ENCODE data around the gene RHBDF2. TPM values are rescaled to one million over a fixed set of nuclear protein-coding genes. Genes with fewer than 3 reads are reported as not detected.

The RHBDF2 gene
- total and polyA plus RNA-seq, 7 experiments from 2014 or later = 2.9 to 119 (median 31.4) TPM

DNA sequence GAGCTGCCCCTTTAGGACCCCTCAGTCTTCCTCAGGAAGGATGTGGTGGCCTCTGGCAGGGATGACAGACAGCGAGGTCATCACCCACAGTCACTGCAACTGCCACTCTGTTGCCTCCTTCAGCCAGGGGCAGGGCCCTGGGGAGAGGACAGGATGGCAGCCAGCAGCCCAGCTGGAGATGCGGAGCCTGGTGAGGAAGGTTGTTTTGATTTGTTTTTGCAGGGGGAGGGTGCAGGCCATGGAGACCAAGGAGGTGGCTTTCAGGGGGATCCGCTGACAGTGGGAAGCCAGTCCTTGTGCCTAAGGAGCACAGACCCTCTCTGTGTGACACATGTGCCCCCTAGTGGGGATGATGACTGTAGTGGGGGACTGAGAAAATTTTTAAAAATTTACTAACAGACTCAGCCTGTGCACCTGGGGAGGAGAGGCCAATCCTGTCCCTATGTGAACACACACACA is 46.0 kb upstream of the RHBDF2 start:
- no peaks in the 10 kb centered on the region for H3K4me1 ChIP-seq (ENCODE audit: control insufficient read depth in 2 of 2, insufficient read depth in 2 of 2, low read length in 2 of 2)
- ChIA-PET CTCF (interaction anchor here (0.6 to 4.6 kb wide), 16 partner anchors 8 to 398 kb away, joined by 3 to 62 read pairs (median 3); partner anchors contain the start of genes AANAT and CYGB), POLR2A (interaction anchor here (1.1 to 1.2 kb wide), 2 partner anchors 9 to 30 kb away, joined by 3 to 4 read pairs; no protein-coding TSS in a partner anchor)
- H3K27me3 Mint-ChIP-seq = peaks cover 3 to 18% (median 7%) of the 10 kb centered on the region in 5 donors
- H3K27ac Mint-ChIP-seq = no peak overlapping the region
- no peak overlapping the region for H3K4me3 ChIP-seq (ENCODE audit: low read length)
- H3K27ac ChIP-seq (ENCODE audit: low read depth, low read length) = no peak overlapping the region
- H3K4me1 Mint-ChIP-seq = peaks cover 0 to 14% (median 4%) of the 10 kb centered on the region in 7 donors
- H3K9me3 Mint-ChIP-seq = no peaks in the 10 kb centered on the region
- intact Hi-C loops (cut with micrococcal nuclease) = loop anchor here (1.0 to 2.0 kb wide), 5 partner anchors 24 to 168 kb away; no protein-coding TSS in a partner anchor
- H3K36me3 Mint-ChIP-seq = no peaks in the 10 kb centered on the region
- DNase-seq (peak in 8 of 9 donors; percentile 47 to 71 (median 64)), ATAC-seq (peak; percentile 92)
- H3K9me3 ChIP-seq (ENCODE audit: control insufficient read depth in 2 of 3, low read length in 3 of 3) = no peaks in the 10 kb centered on the region
- H3K4me3 Mint-ChIP-seq = no peak overlapping the region
- no peaks in the 10 kb centered on the region for H3K27me3 ChIP-seq (ENCODE audit: control insufficient read depth in 2 of 2, insufficient read depth in 2 of 2, low read length in 2 of 2)
- H3K36me3 ChIP-seq (ENCODE audit: control insufficient read depth in 2 of 3, insufficient read depth in 3 of 3, low read length in 3 of 3) = no peaks in the 10 kb centered on the region

DNA sequence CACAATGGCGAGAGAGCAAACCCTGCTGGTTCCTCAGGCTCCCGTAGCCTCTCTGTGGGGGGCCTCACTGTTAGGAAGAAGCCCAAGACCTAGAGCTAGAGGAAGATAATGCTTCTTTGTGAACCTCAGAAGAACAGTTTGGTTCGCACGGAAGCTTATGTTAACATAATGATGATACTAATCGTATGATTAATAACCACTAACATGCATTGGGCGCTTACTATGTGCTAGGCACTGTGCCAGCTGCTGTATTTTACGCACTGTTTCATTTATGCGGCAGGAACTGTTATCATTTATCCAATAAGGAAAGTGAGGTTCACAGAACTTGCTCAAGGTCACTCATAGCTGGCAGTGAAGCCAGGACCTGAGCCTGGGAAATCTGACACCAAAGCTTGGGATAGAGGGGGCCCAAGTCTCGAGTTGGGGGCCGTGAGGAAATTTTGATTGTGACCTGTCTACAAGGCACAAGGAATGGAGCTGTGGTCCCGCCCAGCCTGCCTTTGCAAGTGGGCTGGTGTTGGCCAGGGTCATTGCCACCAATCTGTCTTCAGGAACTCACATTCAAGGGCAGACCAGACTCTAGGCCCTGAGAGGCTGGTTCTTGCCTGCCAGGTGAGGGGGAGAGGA is 45.4 kb upstream of the RHBDF2 start:
- Mint-ChIP-seq H3K36me3 (no peaks in the 10 kb centered on the region), H3K27ac (no peak overlapping the region), H3K4me1 (peaks cover 0 to 12% (median 4%) of the 10 kb centered on the region in 7 donors), H3K4me3 (no peak overlapping the region), H3K27me3 (peaks cover 4 to 24% (median 12%) of the 10 kb centered on the region in 5 donors), H3K9me3 (no peaks in the 10 kb centered on the region)
- DNase-seq = no peak
- Histone ChIP-seq H3K4me1 (ENCODE audit: control insufficient read depth in 2 of 2, insufficient read depth in 2 of 2, low read length in 2 of 2) (no peaks in the 10 kb centered on the region), H3K36me3 (ENCODE audit: control insufficient read depth in 2 of 3, insufficient read depth in 3 of 3, low read length in 3 of 3) (no peaks in the 10 kb centered on the region), H3K27me3 (ENCODE audit: control insufficient read depth in 2 of 2, insufficient read depth in 2 of 2, low read length in 2 of 2) (no peaks in the 10 kb centered on the region), H3K9me3 (ENCODE audit: control insufficient read depth in 2 of 3, low read length in 3 of 3) (no peaks in the 10 kb centered on the region), H3K4me3 (ENCODE audit: low read length) (no peak overlapping the region), H3K27ac (ENCODE audit: low read depth, low read length) (no peak overlapping the region)
- ChIA-PET CTCF (interaction anchor here (0.6 to 4.6 kb wide), 19 partner anchors 8 to 397 kb away, joined by 3 to 62 read pairs (median 3); partner anchors contain the start of genes AANAT and CYGB), POLR2A (interaction anchor here (1.1 to 1.2 kb wide), 2 partner anchors 10 to 29 kb away, joined by 3 to 4 read pairs; no protein-coding TSS in a partner anchor)
- ATAC-seq = no peak
- intact Hi-C loops (cut with micrococcal nuclease) = loop anchor here (1.0 to 2.0 kb wide), 5 partner anchors 23 to 168 kb away; no protein-coding TSS in a partner anchor

DNA sequence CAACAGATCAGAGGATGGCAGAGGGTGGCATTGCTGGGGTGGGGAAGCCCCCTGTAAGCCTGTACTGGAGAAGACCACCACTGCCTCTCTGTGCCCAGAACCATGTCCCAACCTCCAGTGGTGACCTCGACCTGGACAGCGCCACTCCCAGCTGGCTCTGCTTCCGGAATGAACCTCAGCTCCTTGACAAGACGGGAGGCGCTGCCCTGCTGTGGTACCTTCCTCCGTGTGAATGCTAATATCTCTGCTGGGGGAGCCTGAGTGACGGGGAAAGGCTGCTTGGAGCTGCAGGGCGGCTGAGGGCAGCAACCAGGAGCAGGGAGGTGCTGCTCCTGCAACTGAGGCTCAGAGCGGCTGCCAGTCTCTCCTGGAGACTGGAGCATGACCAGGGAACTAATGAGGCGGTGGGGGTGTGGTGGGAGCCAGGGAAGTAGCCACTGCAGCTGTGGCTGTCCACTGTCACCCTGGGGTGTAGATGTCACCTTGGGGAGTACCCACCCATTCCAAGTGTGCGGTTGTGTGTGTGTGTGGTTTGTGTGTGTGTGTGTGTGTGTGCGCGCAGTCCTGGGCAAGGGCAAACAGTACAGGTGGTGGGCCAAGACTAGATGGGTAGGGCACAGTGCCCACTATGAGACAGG is 44.8 kb upstream of the RHBDF2 start:
- no peak overlapping the region for H3K4me3 Mint-ChIP-seq
- ChIA-PET CTCF (interaction anchor here (0.6 to 4.6 kb wide), 12 partner anchors 8 to 216 kb away, joined by 3 to 62 read pairs (median 4); partner anchors contain the start of genes AANAT and CYGB), POLR2A (interaction anchor here (1.0 to 1.2 kb wide), 2 partner anchors 19 to 28 kb away, joined by 3 to 4 read pairs; no protein-coding TSS in a partner anchor)
- Histone ChIP-seq H3K4me1 (ENCODE audit: control insufficient read depth in 2 of 2, insufficient read depth in 2 of 2, low read length in 2 of 2) (no peaks in the 10 kb centered on the region), H3K4me3 (ENCODE audit: low read length) (no peak overlapping the region), H3K27me3 (ENCODE audit: control insufficient read depth in 2 of 2, insufficient read depth in 2 of 2, low read length in 2 of 2) (no peaks in the 10 kb centered on the region), H3K27ac (ENCODE audit: low read depth, low read length) (no peak overlapping the region), H3K36me3 (ENCODE audit: control insufficient read depth in 2 of 3, insufficient read depth in 3 of 3, low read length in 3 of 3) (no peaks in the 10 kb centered on the region), H3K9me3 (ENCODE audit: control insufficient read depth in 2 of 3, low read length in 3 of 3) (no peaks in the 10 kb centered on the region)
- H3K4me1 Mint-ChIP-seq = peaks cover 0 to 8% (median 3%) of the 10 kb centered on the region in 7 donors
- no peaks in the 10 kb centered on the region for H3K36me3 Mint-ChIP-seq
- DNase-seq (peak in 1 of 9 donors; percentile 2), ATAC-seq (no peak)
- no peak overlapping the region for H3K27ac Mint-ChIP-seq
- H3K27me3 Mint-ChIP-seq = peaks cover 4 to 28% (median 12%) of the 10 kb centered on the region in 5 donors
- intact Hi-C loops (cut with micrococcal nuclease) = loop anchor here in 1 of 2 donors (2.0 kb wide), 1 partner anchor 169 kb away; no protein-coding TSS in a partner anchor
- no peaks in the 10 kb centered on the region for H3K9me3 Mint-ChIP-seq

DNA sequence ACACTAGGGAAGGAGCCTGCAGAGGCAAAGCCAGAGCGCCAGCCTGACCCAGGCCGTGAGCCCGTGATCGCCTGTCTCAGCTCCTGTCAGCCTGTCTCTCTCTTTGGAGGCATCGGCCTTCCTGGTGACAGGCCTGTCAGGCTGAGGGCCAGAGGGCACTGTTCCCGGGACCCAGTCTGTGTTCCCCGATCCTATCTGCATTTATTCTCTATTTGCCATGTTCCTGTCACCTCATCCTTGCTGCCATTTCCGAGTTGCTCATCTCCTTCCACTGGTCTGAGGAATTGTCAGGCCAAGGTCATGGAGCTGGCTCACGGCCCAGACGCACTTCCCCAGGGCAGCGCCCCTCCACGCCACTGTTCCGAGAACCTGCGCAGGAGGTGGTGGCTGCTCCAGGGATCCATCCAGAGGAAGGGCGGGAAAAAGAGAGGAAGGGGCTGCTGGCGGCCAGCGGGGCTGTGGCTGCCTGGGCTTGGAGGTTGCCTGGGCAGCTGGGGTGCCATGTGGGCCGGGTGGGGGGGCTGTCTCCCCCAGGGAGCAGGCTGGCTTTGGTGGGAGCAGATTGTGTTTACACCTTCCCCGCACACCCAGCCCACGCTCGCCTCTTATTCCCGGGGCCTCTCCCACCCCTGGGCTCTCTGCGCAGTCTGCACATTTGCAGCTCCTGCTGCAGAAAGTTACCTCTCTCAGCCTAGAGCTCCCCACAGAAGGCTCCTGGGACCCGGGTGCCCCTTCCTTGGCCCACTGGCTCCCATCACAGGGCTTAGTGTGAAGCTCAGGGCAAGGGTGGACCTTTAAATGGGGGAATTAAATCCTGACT is 43.5 kb upstream of the RHBDF2 start:
- H3K27ac Mint-ChIP-seq = no peak overlapping the region
- Histone ChIP-seq H3K4me1 (ENCODE audit: control insufficient read depth in 2 of 2, insufficient read depth in 2 of 2, low read length in 2 of 2) (no peaks in the 10 kb centered on the region), H3K9me3 (ENCODE audit: control insufficient read depth in 2 of 3, low read length in 3 of 3) (no peaks in the 10 kb centered on the region), H3K27ac (ENCODE audit: low read depth, low read length) (no peak overlapping the region), H3K27me3 (ENCODE audit: control insufficient read depth in 2 of 2, insufficient read depth in 2 of 2, low read length in 2 of 2) (peaks cover 0 to 1% of the 10 kb centered on the region in 2 donors), H3K36me3 (ENCODE audit: control insufficient read depth in 2 of 3, insufficient read depth in 3 of 3, low read length in 3 of 3) (no peaks in the 10 kb centered on the region), H3K4me3 (ENCODE audit: low read length) (no peak overlapping the region)
- H3K4me1 Mint-ChIP-seq = peaks cover 0 to 8% (median 3%) of the 10 kb centered on the region in 7 donors
- peaks cover 9 to 38% (median 12%) of the 10 kb centered on the region in 5 donors for H3K27me3 Mint-ChIP-seq
- intact Hi-C loops (cut with micrococcal nuclease) = no loop called here
- no peaks in the 10 kb centered on the region for H3K36me3 Mint-ChIP-seq
- ATAC-seq (no peak), DNase-seq (no peak)
- no peaks in the 10 kb centered on the region for H3K9me3 Mint-ChIP-seq
- POLR2A ChIA-PET = interaction anchor here (1.0 kb wide), 1 partner anchor 18 kb away, joined by 3 read pairs; no protein-coding TSS in a partner anchor
- CTCF ChIA-PET = interaction anchor here (1.1 to 4.6 kb wide), 3 partner anchors 22 to 80 kb away, joined by 3 to 62 read pairs (median 14); partner anchors contain the start of gene AANAT
- no peak overlapping the region for H3K4me3 Mint-ChIP-seq

DNA sequence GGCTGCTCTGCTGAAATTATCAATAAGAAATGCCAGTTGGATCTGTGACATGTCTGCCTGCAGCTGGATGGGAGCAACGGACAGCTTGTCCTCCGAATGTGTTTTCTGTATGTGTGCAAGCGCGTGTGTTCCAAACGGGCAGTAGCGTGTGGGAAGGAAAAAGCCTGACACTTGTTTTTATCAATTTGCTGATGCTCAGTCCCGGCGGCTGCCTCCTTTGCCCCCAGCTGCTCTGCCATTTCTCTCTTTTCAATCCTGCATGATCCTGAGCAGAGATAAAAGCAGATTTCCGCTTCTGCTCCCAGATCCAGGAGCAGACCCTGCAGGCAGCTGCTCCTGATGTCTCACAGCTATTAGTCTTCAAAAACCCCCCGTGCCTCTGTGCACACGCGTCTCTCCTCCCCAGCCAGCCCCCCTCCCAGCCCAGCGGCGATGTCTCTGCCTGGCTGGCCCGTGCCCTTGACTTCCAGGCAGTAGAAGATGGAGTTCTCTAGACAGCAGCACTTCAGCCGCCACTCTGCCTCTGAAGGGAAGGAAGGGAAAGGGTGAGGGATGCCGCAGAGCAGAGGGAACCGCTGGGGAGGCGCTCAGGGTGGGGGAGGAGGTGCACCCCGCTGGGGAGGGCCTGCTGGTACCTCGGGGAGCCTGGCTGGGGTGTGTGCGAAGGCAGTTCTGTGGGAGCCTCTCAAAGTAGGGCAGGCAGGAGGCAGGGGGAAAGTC is 42.8 kb upstream of the RHBDF2 start:
- POLR2A ChIA-PET = no interaction called here
- intact Hi-C loops (cut with micrococcal nuclease) = no loop called here
- ATAC-seq (no peak), DNase-seq (no peak)
- Histone ChIP-seq H3K36me3 (ENCODE audit: control insufficient read depth in 2 of 3, insufficient read depth in 3 of 3, low read length in 3 of 3) (no peaks in the 10 kb centered on the region), H3K4me3 (ENCODE audit: low read length) (no peak overlapping the region), H3K27me3 (ENCODE audit: control insufficient read depth in 2 of 2, insufficient read depth in 2 of 2, low read length in 2 of 2) (peaks cover 0 to 5% of the 10 kb centered on the region in 2 donors), H3K9me3 (ENCODE audit: control insufficient read depth in 2 of 3, low read length in 3 of 3) (no peaks in the 10 kb centered on the region), H3K4me1 (ENCODE audit: control insufficient read depth in 2 of 2, insufficient read depth in 2 of 2, low read length in 2 of 2) (no peaks in the 10 kb centered on the region), H3K27ac (ENCODE audit: low read depth, low read length) (no peak overlapping the region)
- H3K27ac Mint-ChIP-seq = no peak overlapping the region
- CTCF ChIA-PET = interaction anchor here (0.7 to 4.6 kb wide), 2 partner anchors 16 to 21 kb away, joined by 3 to 62 read pairs; no protein-coding TSS in a partner anchor
- H3K4me1 Mint-ChIP-seq = peaks cover 0 to 11% (median 7%) of the 10 kb centered on the region in 7 donors
- peaks cover 0 to 3% (median 0%) of the 10 kb centered on the region in 5 donors for H3K36me3 Mint-ChIP-seq
- H3K27me3 Mint-ChIP-seq = peaks cover 17 to 46% (median 20%) of the 10 kb centered on the region in 5 donors
- H3K4me3 Mint-ChIP-seq = no peak overlapping the region
- H3K9me3 Mint-ChIP-seq = no peaks in the 10 kb centered on the region

Data from naive thymus-derived CD4-positive, alpha-beta T cell (primary cell).